Muscle layer of colon (tissue), 2 donors: ENCODE data around the gene KCND2.

Source experiments
- H3K27ac ChIP-seq: one replicate; pipeline ENCODE4 v1.7.0; 2013; ENCODE audit warnings: low read depth, mild to moderate bottlenecking, low read length, moderate library complexity
- H3K27me3 ChIP-seq, 2 donors: one replicate each; pipeline ENCODE4 v1.7.0; 2013; ENCODE audit warnings: low read length in 2 of 2, mild to moderate bottlenecking in 2 of 2; ENCODE audit not compliant: insufficient read depth in 2 of 2, control insufficient read depth in 1 of 2
- H3K36me3 ChIP-seq: one replicate; pipeline ENCODE4 v1.7.0; 2013; ENCODE audit warnings: mild to moderate bottlenecking, low read length; ENCODE audit not compliant: insufficient read depth
- H3K4me1 ChIP-seq: one replicate; pipeline ENCODE4 v1.7.0; 2013; ENCODE audit warnings: mild to moderate bottlenecking, low read length; ENCODE audit not compliant: insufficient read depth
- H3K4me3 ChIP-seq, 2 donors: one replicate each; pipeline ENCODE4 v1.7.0; 2013; ENCODE audit warnings: low read length in 2 of 2, low read depth in 1 of 2, mild to moderate bottlenecking in 1 of 2, moderate library complexity in 1 of 2
- H3K9ac ChIP-seq: one replicate; pipeline ENCODE4 v1.7.0; 2013; ENCODE audit warnings: low read length
- H3K9me3 ChIP-seq: one replicate; pipeline ENCODE4 v1.7.0; 2013; ENCODE audit warnings: mild to moderate bottlenecking, low read length
- donor health status: abdominal sarcoma.
- donor health status: Adenocarcinoma of cecum.

KCND2 gene

DNA sequence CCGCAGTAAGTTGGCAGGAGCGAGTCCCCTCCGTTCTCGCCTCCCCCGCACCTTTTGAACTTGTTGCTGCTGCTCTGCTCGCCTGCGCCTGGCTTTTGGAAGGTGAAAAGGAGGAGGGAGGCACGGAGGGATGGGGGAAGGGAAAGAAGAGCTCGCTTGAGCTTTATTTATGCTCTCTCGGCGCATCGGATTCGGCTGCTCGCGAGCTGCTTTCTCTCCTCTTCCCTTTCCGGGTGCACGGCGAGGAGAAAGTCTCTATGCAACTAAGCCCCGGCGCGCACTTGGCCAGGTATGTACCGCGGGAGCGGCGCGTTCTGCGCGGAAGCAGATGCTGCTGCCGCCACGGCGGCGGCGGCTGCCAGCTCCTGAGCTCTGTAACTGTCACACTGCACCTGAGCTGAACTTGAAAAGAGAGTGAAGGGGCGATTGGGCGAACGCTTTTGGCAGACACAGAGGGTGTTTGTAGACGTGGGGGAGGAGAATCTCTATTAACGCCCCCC lies 551 bp downstream of the KCND2 start:
- peaks cover 0 to 11% of the 10 kb centered on the region in 2 donors for H3K27me3 ChIP-seq
- H3K9me3 ChIP-seq, result no peaks in the 10 kb centered on the region
- H3K4me1 ChIP-seq, result no peaks in the 10 kb centered on the region
- H3K36me3 ChIP-seq, result no peaks in the 10 kb centered on the region
- no peak overlapping the region for H3K9ac ChIP-seq
- H3K4me3 ChIP-seq, result peak overlapping the region; percentile 42 to 53
- H3K27ac ChIP-seq, result no peak overlapping the region

DNA sequence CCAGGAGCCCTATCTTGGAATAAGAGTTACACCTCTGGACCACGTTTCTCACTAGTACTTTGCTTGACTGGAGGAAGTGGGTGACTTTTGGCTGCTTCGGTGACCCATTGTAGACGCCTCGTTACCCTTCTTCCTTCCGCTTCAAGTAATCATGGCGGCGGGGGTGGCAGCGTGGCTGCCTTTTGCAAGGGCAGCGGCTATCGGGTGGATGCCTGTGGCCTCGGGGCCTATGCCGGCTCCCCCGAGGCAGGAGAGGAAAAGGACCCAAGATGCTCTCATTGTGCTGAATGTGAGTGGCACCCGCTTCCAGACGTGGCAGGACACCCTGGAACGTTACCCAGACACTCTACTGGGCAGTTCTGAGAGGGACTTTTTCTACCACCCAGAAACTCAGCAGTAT lies 1.5 kb downstream of the KCND2 start:
- peaks cover 0 to 11% of the 10 kb centered on the region in 2 donors for H3K27me3 ChIP-seq
- no peaks in the 10 kb centered on the region for H3K4me1 ChIP-seq
- H3K9ac ChIP-seq, result no peak overlapping the region
- no peaks in the 10 kb centered on the region for H3K36me3 ChIP-seq
- no peaks in the 10 kb centered on the region for H3K9me3 ChIP-seq
- peak overlapping the region in 1 of 2 donors; percentile 53 for H3K4me3 ChIP-seq
- H3K27ac ChIP-seq, result no peak overlapping the region

DNA sequence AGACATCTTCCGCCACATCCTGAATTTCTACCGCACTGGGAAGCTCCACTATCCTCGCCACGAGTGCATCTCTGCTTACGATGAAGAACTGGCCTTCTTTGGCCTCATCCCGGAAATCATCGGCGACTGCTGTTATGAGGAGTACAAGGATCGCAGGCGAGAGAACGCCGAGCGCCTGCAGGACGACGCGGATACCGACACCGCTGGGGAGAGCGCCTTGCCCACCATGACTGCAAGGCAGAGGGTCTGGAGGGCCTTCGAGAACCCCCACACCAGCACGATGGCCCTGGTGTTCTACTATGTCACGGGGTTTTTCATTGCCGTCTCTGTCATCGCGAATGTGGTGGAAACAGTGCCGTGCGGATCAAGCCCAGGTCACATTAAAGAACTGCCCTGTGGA lies 1.9 kb downstream of the KCND2 start:
- Histone ChIP-seq H3K9ac (no peak overlapping the region), H3K4me1 (no peaks in the 10 kb centered on the region), H3K4me3 (no peak overlapping the region), H3K9me3 (no peaks in the 10 kb centered on the region), H3K36me3 (no peaks in the 10 kb centered on the region), H3K27me3 (peaks cover 0 to 11% of the 10 kb centered on the region in 2 donors), H3K27ac (no peak overlapping the region)

DNA sequence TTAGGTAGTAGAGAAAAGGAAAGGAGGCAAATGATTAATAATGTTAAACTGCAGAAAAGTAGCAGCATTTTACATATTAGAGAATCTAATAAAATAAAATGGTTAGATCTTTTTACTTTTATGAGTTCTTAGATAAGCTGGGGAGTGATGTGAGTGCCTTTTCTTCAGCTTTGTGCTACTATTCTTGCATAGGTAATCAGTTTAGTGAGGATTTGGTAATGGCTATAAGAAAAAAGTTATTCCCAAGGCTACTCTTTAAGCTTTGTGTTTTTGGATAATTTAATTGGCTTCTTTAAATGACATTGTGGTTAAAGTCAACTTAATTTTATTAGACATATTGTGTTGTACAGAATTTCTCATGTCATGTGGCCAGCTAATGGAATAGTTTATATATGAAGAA lies 3.7 kb downstream of the KCND2 start:
- no peaks in the 10 kb centered on the region for H3K9me3 ChIP-seq
- peaks cover 0 to 11% of the 10 kb centered on the region in 2 donors for H3K27me3 ChIP-seq
- no peak overlapping the region for H3K9ac ChIP-seq
- H3K27ac ChIP-seq, result no peak overlapping the region
- H3K4me1 ChIP-seq, result no peaks in the 10 kb centered on the region
- H3K4me3 ChIP-seq, result no peak overlapping the region
- H3K36me3 ChIP-seq, result no peaks in the 10 kb centered on the region

DNA sequence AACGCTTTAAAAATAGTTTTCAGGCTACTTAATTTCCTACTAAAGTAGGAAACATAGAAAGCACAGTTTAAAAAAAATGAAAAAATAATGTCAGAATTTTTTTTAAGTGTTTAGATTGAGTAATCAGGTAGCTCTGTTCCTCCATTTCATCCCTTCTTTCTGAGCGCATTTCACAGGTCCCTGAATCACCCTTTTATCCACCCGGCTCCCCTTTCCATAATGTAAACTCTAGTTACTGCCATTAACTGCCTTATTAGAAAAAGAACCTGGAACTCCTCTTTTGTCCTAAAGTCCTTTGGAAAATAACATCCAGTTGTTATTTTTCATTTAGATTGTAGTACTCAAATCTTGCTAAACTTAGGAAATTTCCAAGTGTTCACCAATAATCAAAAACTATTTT lies 5.8 kb downstream of the KCND2 start:
- H3K27me3 ChIP-seq, result peaks cover 0 to 6% of the 10 kb centered on the region in 2 donors
- no peaks in the 10 kb centered on the region for H3K36me3 ChIP-seq
- no peak overlapping the region for H3K4me3 ChIP-seq
- no peak overlapping the region for H3K9ac ChIP-seq
- no peaks in the 10 kb centered on the region for H3K9me3 ChIP-seq
- no peak overlapping the region for H3K27ac ChIP-seq
- no peaks in the 10 kb centered on the region for H3K4me1 ChIP-seq

DNA sequence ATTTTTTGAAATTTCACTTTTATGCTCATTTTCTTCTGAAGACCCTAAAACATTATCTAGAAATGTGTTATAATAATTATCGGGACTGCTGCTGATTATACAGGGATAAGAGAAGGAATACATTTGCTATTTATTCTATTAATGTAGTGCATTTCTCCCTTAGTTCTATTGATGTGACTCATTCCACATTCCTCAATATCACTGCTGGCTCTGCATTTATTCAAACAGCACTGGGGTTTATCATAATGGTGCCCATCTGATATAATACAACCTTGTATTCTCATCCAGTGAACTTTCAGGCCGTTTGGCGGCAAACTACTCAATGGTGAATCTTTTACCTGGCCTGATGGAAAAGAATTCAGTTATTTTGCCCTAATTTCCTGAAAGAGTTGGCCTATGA lies 7.8 kb downstream of the KCND2 start:
- H3K4me1 ChIP-seq, result no peaks in the 10 kb centered on the region
- H3K36me3 ChIP-seq, result no peaks in the 10 kb centered on the region
- no peak overlapping the region for H3K4me3 ChIP-seq
- no peak overlapping the region for H3K9ac ChIP-seq
- H3K9me3 ChIP-seq, result no peaks in the 10 kb centered on the region
- H3K27me3 ChIP-seq, result no peaks in the 10 kb centered on the region
- no peak overlapping the region for H3K27ac ChIP-seq

DNA sequence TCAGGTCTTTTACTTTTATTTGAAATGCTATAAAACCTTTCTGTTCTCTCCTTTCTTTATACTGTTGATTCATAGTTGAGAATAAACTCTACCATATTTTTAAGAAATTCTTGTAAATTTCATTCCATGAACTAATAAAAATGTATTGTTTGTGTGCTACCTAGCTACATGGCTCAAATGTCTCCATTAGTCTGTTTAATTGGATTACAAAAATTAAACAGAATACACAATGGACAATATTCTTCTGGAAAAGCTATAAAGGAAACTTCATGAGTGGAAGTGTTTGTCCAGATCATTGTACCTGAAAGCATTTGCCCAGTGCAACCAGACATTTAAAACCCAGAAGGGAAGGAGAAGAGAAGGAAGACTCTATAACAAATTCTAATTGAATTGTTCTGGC lies 20.1 kb downstream of the KCND2 start:
- Histone ChIP-seq H3K36me3 (no peaks in the 10 kb centered on the region), H3K27ac (no peak overlapping the region)

DNA sequence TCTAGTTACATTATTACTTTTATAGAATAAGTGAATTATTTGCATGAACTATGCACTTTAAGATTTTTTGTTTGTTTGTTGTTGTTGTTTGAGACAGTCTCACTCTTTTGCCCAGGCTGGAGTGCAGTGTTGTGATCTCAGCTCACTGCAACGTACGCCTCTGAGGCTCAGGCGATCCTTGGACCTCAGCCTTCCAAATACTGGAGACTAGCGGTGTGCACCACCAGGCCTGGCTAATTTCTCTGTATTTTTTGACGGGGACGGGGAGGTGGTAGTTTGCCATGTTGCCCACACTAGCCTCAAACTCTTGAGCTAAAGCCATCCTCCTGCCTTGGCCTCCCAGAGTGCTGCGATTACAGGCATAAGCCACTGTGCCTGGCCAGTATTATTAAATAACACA lies 29.2 kb downstream of the KCND2 start:
- Histone ChIP-seq H3K4me3 (no peak overlapping the region), H3K9ac (no peak overlapping the region), H3K9me3 (no peaks in the 10 kb centered on the region), H3K27ac (no peak overlapping the region), H3K36me3 (no peaks in the 10 kb centered on the region), H3K4me1 (no peaks in the 10 kb centered on the region), H3K27me3 (no peaks in the 10 kb centered on the region)

More for the DNA sequence above, 20.1 kb downstream of the KCND2 start:
- H3K9me3 ChIP-seq, result no peaks in the 10 kb centered on the region
- no peak overlapping the region for H3K4me3 ChIP-seq
- no peak overlapping the region for H3K9ac ChIP-seq
- no peaks in the 10 kb centered on the region for H3K4me1 ChIP-seq
- H3K27me3 ChIP-seq, result no peaks in the 10 kb centered on the region

DNA sequence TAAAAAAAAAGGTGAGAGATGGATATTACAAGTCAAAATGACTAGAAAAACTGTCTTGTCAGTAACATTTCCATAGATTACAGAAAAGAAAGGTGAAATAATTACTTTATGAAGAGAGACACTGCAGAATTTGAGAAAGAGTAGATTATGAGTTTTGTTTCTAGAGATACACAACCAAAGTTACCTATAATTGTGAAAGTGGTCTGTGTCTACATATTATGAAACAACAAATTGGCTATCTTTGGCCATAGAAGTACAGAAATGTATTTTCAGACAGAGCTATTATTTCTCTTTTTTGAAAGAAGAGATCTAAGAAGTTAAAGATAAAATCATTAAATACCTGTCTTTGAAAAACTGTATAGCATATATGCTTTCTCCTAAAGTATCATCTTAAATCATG lies 30.1 kb downstream of the KCND2 start:
- H3K27me3 ChIP-seq, result no peaks in the 10 kb centered on the region

DNA sequence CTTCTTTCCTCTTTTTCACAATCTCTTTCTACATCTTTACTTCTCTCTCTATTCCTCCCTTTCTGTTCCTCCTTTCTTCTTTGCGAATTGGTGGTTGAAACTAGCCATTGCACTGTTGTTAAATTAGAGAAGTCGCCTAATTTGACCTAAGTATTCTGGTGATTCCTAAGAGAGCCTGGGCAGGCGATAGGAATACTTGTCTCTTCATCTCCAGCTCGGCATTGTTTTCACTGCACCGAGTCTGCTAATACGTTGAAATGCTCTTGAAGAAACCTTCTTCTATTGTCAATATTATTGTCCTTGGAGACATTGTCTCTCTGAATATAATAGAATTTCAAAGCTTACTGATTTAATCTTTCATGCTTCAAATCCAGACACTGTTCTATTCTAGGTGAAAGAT lies 31.7 kb downstream of the KCND2 start:
- Histone ChIP-seq H3K4me3 (no peak overlapping the region), H3K36me3 (no peaks in the 10 kb centered on the region), H3K27me3 (no peaks in the 10 kb centered on the region), H3K9ac (no peak overlapping the region), H3K4me1 (no peaks in the 10 kb centered on the region), H3K27ac (no peak overlapping the region), H3K9me3 (no peaks in the 10 kb centered on the region)

More for the DNA sequence above, 30.1 kb downstream of the KCND2 start:
- Histone ChIP-seq H3K4me3 (no peak overlapping the region), H3K4me1 (no peaks in the 10 kb centered on the region), H3K36me3 (no peaks in the 10 kb centered on the region), H3K9me3 (no peaks in the 10 kb centered on the region), H3K9ac (no peak overlapping the region), H3K27ac (no peak overlapping the region)

DNA sequence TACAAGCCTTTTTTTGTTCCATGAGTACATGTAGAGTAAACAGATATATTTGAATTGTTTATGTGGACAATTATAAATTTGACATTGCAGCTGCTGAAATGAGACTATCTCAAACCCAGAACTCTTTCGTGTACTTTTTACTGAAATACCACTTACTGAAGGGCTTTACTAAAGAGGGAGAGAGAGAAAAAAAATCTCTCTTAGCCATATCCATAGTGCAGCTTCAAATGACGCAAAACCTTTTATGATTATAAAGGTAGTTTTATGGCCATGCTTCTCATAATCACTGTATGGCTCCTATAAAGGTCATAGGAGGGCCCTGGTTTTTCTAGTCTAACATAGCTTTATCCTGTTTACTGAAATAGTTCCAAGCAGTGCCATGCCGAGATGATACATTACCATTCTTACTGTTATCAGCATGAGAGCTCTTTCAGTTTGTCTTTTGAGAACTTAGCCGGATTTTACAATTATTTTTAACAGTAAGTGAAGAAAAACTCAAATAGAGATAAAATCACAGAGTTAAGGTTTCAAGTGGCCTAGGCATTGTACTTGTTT lies 35.1 kb downstream of the KCND2 start:
- no peak overlapping the region for H3K27ac ChIP-seq
- H3K4me1 ChIP-seq, result no peaks in the 10 kb centered on the region

DNA sequence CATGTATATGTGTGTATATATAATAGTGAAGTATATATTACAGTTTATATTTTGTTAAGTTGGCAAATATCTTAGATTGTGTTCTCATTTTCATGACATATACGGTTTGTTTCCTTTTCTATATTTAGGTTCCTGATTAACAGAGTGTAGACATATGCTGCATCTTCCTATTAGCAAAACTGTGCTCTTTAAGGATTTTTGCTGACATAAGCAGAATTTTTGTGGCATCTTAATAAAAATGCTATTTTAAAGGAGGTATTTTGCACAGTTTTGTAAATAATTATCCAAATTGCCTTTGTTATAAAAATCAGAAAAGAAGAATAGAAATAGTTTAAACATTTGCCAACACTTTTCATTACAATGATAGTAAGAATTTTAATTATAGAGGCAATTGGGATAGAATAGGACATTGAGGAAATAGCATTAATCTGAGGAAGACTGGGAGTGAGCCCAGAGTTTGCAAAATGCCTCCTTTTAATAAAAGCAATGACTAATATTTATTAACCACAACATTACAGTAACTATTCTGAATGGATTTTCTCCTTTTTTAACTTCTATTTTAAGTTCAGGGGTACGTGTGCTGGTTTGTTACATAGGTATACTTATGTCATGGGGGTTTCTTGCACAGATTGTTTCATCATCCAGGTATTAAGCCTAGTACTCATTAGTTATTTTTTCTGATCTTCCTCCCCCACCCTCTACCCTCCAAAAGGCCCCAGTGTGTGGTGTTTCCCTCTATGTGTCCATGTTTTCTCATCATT lies 38.2 kb downstream of the KCND2 start:
- Histone ChIP-seq H3K27me3 (no peaks in the 10 kb centered on the region), H3K9ac (no peak overlapping the region), H3K9me3 (no peaks in the 10 kb centered on the region), H3K4me1 (no peaks in the 10 kb centered on the region), H3K4me3 (no peak overlapping the region), H3K27ac (no peak overlapping the region), H3K36me3 (no peaks in the 10 kb centered on the region)

More for the DNA sequence above, 35.1 kb downstream of the KCND2 start:
- Histone ChIP-seq H3K27me3 (no peaks in the 10 kb centered on the region), H3K4me3 (no peak overlapping the region), H3K36me3 (no peaks in the 10 kb centered on the region), H3K9me3 (no peaks in the 10 kb centered on the region), H3K9ac (no peak overlapping the region)
